ENCODE results near the gene GTPBP1.

The GTPBP1 gene

DNA sequence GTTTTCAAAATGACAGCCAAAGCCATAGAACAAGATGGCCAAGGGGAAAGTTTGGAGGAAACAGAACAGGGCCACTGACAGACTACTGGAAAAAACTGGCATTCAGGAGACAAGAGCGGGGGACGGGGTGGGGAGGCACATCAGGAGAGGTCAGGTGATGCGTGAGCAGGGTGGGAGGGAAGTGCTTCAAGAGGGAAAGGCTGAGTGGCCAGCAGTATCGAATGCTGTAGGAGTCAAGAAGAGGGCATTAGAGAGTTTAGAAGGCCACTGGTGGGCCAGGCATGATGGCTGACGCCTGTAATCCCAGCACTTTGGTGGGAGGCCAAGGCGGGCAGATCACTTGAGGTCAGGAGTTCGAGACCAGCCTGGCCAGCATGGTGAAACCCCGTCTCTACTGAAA lies 8.2 kb downstream of the GTPBP1 start:
- Mint-ChIP-seq H3K4me1 (peaks cover 63% of the 10 kb centered on the region), H3K27me3 (ENCODE audit: low read depth, poor library complexity) (peaks cover 4% of the 10 kb centered on the region)

DNA sequence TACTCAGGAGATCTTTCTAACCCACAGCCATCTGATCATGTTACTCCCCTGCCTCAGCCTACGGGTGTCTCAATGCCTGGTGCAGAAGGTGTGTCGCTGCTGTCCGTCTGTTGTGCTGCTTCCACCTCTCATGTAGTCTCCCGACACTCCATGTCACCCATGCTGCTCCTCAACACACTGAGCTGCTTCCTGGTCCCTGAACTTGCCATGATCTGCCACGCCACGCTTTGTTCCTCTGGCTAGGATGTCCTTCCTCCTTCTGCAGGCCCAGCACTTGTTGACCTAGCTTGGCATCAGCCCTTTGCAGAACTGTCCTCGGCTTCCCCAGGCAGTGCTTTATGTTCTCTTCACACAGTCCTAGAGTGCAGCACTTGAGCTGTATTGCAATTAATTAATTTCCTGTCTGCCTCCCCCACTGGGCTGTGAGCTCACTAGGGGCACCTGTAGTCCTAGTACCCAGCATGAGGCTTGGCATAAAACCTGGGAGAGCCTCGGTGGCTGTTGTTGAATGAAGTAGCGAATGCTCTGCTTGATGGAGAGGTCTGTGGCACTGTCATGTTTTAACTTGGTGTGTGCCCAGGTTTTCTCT lies 9.5 kb downstream of the GTPBP1 start:
- TF ChIP-seq, protein P1, sequence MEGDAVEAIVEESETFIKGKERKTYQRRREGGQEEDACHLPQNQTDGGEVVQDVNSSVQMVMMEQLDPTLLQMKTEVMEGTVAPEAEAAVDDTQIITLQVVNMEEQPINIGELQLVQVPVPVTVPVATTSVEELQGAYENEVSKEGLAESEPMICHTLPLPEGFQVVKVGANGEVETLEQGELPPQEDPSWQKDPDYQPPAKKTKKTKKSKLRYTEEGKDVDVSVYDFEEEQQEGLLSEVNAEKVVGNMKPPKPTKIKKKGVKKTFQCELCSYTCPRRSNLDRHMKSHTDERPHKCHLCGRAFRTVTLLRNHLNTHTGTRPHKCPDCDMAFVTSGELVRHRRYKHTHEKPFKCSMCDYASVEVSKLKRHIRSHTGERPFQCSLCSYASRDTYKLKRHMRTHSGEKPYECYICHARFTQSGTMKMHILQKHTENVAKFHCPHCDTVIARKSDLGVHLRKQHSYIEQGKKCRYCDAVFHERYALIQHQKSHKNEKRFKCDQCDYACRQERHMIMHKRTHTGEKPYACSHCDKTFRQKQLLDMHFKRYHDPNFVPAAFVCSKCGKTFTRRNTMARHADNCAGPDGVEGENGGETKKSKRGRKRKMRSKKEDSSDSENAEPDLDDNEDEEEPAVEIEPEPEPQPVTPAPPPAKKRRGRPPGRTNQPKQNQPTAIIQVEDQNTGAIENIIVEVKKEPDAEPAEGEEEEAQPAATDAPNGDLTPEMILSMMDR (IDR thresholded peaks at IDR 0.05), result no peak
- Mint-ChIP-seq H3K4me1 (peaks cover 63% of the 10 kb centered on the region), H3K36me3 (ENCODE audit: low read depth) (peaks cover 31% of the 10 kb centered on the region)

More for the DNA sequence above, 8.2 kb downstream of the GTPBP1 start:
- no peak for DNase-seq
- peaks cover 39% of the 10 kb centered on the region for H3K36me3 Mint-ChIP-seq (ENCODE audit: low read depth)
- peak overlapping the region; percentile 5 for H3K4me3 Mint-ChIP-seq
- H3K27ac Mint-ChIP-seq, result peak overlapping the region; percentile 47
- TF ChIP-seq, protein P1 (IDR thresholded peaks at IDR 0.05), result no peak
- H3K9me3 Mint-ChIP-seq, result no peaks in the 10 kb centered on the region

DNA sequence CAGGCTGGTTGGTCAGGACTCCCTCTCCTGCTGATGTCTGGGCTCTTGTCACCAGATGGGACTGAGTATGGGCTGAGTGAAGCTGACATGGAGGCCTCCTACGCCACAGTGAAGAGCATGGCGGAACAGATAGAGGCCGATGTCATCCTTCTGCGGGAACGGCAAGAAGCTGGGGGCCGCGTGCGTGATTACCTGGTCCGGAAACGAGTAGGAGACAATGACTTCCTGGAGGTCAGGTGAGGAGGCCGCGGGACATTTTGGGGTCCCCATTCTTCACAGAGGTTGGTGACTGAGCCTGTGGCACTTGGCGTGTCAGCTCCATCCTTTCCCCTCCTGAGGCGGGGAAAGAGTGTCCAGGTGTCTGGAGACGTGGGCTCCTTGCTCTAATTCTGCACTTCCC lies 10.1 kb downstream of the GTPBP1 start:
- Mint-ChIP-seq H3K9me3 (no peaks in the 10 kb centered on the region), H3K27me3 (ENCODE audit: low read depth, poor library complexity) (peaks cover 4% of the 10 kb centered on the region), H3K4me1 (peaks cover 63% of the 10 kb centered on the region), H3K27ac (peak overlapping the region; percentile 73), H3K36me3 (ENCODE audit: low read depth) (peaks cover 28% of the 10 kb centered on the region), H3K4me3 (no peak overlapping the region)
- DNase-seq, result no peak
- TF ChIP-seq, protein P1 (IDR thresholded peaks at IDR 0.05), result no peak

More for the DNA sequence above, 9.5 kb downstream of the GTPBP1 start:
- peaks cover 4% of the 10 kb centered on the region for H3K27me3 Mint-ChIP-seq (ENCODE audit: low read depth, poor library complexity)
- H3K9me3 Mint-ChIP-seq, result no peaks in the 10 kb centered on the region
- peak overlapping the region; percentile 56 for H3K27ac Mint-ChIP-seq
- DNase-seq, result no peak
- no peak overlapping the region for H3K4me3 Mint-ChIP-seq

DNA sequence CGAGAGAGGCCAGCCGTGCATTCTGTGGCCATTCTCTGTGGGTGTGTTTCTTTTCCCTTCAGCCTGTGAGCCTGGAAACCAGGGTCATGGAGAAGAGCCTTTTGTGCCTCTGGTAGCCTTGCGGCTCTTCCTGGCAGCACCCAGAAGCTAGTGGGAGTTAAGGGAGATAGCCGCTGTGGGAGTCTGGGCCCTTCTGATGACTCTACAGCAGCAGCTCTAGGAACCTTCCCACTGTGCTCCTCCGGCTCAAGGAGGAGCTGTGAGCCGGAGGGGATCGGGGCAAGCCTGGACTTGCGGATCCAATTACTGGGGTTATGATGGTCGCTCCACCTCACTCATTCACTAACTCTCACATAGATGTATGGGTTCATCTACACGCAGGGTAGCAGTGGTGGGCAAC lies 10.5 kb downstream of the GTPBP1 start:
- TF ChIP-seq, protein P1 (IDR thresholded peaks at IDR 0.05), result no peak

DNA sequence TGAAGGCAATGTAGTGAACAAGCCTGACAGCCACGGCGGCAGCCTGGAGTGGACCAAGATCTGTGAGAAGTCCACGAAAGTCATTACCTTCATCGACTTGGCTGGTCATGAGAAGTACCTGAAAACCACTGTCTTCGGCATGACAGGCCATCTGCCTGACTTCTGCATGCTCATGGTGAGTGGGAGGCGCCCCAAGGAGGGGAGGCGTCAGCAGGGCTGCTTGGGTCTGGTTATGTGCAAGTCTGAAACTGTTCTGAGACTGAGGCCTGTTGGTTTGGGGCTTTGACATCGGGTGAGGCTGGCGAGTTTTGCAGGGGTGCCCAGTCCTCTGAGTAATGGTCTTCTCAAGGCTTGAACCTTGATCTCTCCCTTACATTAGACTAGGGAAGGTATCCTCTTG lies 11.1 kb downstream of the GTPBP1 start:
- H3K27ac Mint-ChIP-seq, result peak overlapping the region; percentile 96
- H3K27me3 Mint-ChIP-seq (ENCODE audit: low read depth, poor library complexity), result peaks cover 4% of the 10 kb centered on the region
- H3K4me1 Mint-ChIP-seq, result peaks cover 57% of the 10 kb centered on the region
- H3K36me3 Mint-ChIP-seq (ENCODE audit: low read depth), result peaks cover 31% of the 10 kb centered on the region
- DNase-seq, result no peak
- TF ChIP-seq, protein P1 (IDR thresholded peaks at IDR 0.05), result no peak
- H3K9me3 Mint-ChIP-seq, result no peaks in the 10 kb centered on the region
- no peak overlapping the region for H3K4me3 Mint-ChIP-seq

More for the DNA sequence above, 10.5 kb downstream of the GTPBP1 start:
- H3K27me3 Mint-ChIP-seq (ENCODE audit: low read depth, poor library complexity), result peaks cover 4% of the 10 kb centered on the region
- H3K36me3 Mint-ChIP-seq (ENCODE audit: low read depth), result peaks cover 26% of the 10 kb centered on the region
- peak overlapping the region; percentile 96 for H3K27ac Mint-ChIP-seq
- H3K9me3 Mint-ChIP-seq, result no peaks in the 10 kb centered on the region
- no peak for DNase-seq
- H3K4me1 Mint-ChIP-seq, result peaks cover 60% of the 10 kb centered on the region
- H3K4me3 Mint-ChIP-seq, result no peak overlapping the region

DNA sequence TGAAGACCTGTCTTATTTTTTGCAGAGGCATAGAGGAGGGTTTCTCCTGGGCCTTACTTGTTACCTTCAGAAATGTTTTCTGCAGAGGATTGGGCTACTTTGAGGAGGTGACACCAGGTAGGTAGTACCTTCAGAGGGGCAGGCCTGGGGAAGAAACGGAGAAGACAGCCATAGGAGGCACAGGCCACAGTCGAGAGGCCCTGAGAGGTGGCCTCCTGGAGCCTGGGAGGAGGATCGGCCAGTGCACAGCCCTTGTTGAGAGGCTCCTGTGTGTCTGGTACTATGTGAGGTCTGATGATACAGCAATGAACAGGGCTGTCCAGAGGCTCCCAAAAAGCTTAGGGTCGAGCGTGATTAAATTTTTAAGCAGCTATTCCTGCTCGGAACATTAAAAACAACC lies 11.5 kb downstream of the GTPBP1 start:
- H3K4me1 Mint-ChIP-seq, result peaks cover 53% of the 10 kb centered on the region
- peaks cover 35% of the 10 kb centered on the region for H3K36me3 Mint-ChIP-seq (ENCODE audit: low read depth)
- H3K27me3 Mint-ChIP-seq (ENCODE audit: low read depth, poor library complexity), result peaks cover 4% of the 10 kb centered on the region
- no peaks in the 10 kb centered on the region for H3K9me3 Mint-ChIP-seq
- no peak overlapping the region for H3K4me3 Mint-ChIP-seq
- TF ChIP-seq, protein P1 (IDR thresholded peaks at IDR 0.05), result no peak
- peak overlapping the region; percentile 96 for H3K27ac Mint-ChIP-seq
- DNase-seq, result no peak

Measured in nephron progenitor cell (in vitro differentiated cells).